NCI-H446 (cell line): ENCODE results near the gene TAGLN2.
A peak's percentile ranks its signal among the peaks of the same experiment; 100 is the strongest.
"Not testable (repeated sequence)": the region's sequence is repeated elsewhere in the genome, so short reads cannot be mapped to it uniquely, and the experiment has no call there.

Experiments used
- DNase-seq, 2 experiments: peaks; one replicate each; lab custom pipeline; 2025; lab: John Stamatoyannopoulos, UW

The TAGLN2 gene

DNA sequence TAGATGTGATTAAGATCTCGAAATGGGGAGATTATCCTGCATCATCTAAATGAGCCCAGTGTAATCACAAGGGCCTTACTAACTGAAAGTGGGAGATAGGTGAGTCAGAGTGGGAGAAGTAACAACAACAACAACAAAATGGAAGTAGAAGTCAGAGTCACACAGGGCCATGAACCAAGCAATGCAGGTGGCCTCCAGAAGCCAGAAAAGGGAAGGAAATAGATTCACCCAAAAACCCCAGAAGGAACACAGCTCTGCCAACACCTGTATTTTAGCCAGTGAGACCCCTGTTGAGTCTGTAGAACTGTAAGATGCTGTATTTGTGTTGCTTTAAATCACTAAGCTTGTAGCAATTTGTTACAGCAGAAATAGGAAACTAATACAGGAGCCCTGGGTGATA is 4.1 kb downstream of the TAGLN2 start:
- no peak for DNase-seq

DNA sequence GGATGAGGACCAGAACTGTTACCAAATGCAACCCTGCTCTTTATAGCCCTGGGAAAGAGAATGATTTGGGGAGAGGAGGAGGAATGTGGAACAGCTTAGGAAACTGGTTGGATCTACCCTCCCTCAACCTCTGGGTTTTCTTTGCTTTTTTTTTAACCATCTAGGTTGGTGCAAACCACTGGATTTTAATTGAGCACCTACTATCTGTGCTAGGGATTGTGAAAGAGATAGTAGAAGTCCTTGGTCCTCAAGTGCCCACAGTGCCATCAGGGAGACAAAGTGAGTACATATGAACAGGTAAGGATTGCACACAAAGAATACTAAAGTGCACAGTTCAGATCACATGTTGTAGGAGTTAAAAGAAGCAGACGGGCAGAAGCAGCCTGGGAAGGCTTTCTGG is 4.7 kb downstream of the TAGLN2 start:
- no peak for DNase-seq

DNA sequence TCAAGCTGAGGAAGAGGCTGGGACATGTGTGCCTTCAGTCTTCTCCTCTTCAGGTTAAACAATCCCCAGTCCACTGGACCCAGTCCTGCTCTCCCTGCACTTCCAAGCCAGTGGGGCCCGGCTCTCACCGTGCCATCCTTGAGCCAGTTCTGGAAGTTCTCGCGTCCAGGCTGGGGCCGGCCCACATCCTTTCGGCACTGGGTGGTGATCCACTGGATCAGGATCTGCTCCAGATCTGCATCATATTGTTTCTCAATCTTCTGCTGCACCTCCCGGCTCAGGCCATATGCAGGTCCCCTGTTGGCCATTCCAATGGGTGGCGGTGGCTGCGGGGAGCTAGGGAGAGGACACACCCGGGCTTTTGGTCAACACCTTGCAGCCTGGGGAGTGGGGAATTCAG is 5.1 kb downstream of the TAGLN2 start:
- DNase-seq = no peak

DNA sequence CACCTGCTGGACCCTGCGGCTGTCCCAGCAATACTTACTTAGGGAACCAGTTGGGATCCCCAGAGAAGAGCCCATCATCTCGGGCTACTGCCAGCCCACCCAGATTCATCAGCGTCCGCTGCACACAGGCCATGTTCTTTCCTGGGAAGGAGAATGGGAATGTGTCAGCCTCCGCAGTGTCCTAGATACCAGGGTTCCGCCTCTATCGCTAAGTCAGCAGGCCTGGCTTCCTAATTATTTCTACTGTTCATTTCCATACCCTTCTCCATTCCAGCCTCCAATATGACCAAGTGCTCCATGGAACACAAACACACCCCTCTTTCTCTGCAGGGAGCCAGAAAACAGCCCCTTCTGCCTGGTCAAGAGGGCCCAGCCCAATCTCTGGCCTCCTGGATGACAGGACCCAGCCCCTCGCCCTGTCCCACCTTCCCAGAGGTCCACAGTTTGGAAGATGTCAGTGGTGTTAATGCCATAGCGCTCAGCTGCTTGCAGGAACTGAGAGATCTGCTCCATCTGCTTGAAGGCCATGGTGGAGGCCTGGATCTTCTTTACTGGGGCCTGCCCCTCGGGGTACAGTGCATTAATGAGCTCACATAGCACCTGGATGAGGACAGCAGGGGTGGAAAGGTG is 6.0 kb downstream of the TAGLN2 start:
- DNase-seq = no peak

DNA sequence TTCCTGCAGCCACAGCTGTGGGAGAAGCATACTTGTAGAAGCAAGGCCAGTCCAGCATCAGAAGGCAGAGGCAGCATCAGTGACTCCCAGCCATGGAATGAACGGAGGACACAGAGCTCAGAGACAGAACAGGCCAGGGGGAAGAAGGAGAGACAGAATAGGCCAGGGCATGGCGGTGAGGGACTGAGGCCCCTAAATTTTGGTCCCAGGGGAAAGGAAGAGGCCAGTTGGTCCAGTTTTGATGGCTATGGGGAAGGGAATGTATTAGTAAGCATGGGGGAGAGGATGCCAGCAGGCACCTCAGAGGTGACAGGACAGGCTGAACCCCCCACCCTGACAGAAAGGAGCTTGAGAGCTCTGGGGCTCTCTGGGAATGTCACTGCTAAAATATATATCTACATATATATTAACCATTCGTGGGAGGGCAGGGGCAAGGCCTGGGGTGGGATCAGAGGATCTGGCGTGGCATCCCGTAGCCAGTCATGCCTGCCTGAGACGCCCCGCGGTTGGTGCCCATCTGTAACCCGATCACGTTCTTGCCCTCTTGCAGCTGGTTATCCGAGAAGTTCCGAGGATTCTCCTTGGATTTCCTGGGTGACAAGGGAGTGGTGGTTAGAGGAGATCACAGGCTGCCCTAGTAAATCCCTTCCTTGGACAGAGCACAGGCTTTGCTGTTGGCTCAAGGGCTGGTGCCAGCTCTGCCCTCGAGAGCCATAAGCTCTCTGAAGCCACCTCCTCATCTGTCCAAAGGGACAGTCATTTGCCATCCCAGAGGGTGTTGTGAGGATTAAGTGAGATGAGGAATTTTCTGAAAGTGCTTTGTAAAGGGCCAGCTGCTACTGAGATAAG is 6.7 kb downstream of the TAGLN2 start:
- no peak for DNase-seq

DNA sequence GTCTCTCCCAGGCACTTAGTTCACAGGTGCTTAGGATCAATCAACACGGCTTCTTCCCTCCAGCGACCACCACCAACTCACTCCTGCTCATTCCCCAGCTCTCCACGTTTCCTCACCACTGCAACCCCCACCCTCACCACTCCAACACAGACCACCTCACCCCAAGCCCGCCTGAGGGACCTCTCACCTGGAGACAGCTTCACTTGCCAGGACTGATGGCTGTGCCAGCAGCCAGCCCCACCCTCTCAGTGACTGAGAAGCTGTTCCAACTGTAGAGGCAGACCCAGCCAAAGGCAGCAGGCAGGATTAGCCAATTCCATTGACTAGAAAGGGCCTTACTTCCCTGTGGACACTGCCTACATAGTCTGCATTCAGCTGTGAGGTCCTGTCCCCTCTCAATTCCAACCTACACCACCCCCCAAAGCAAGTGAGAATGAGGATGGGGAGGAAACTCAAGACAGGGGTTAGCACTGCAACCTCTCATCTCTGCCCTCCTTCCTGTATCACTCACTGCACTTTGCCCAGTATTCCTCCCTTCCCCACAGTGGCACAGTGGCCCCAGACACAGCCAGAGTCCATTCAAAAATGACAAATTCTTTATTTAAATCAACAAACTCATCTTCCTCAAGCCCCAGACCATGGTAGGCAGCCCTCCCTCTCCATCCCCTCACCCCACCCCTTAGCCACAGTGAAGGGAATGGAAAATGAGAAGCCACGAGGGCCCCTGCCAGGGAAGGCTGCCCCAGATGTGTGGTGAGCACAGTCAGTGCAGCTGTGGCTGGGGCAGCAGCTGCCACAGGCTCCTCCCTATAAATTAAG is 7.6 kb downstream of the TAGLN2 start:
- no peak for DNase-seq

DNA sequence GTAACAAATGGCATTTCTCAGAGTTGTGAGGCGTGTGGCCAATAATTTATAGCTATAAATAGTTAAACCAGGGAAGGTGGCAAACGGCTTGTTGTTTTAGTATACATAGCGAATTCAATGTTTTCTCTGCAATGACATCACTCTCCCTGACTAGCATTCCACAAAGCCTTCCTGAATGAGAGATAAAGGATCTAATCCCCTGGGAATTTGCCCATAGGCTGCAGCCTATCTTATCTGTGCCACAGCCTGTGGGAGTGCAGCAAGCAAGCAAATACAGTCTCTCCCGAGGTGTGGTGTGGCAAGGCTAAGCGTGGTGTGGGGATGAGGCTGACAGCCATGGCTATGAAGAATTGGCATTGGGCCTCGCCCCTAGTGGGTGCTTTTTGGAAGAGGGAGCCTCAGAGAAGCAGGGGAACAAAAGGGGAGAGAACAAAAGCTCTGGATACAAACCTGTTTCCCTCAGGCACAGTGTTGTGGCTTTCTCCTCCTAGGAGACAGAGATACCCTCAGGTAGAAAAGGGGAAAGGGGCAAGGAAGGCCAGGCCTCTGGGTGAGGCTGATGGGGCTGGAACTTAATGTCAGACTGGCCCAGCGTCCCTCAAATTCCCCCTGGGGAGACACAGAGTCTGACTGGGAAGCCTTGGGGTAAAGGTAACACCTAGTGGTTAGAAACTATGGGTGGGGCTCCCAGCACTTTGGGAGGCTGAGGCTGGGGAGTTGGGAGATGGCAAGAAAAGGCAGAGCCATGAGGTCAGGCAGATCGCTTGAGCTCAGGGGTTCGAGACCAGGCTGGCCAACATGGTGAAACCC is 8.9 kb downstream of the TAGLN2 start:
- peak in 1 of 2 experiments; percentile 23 for DNase-seq

DNA sequence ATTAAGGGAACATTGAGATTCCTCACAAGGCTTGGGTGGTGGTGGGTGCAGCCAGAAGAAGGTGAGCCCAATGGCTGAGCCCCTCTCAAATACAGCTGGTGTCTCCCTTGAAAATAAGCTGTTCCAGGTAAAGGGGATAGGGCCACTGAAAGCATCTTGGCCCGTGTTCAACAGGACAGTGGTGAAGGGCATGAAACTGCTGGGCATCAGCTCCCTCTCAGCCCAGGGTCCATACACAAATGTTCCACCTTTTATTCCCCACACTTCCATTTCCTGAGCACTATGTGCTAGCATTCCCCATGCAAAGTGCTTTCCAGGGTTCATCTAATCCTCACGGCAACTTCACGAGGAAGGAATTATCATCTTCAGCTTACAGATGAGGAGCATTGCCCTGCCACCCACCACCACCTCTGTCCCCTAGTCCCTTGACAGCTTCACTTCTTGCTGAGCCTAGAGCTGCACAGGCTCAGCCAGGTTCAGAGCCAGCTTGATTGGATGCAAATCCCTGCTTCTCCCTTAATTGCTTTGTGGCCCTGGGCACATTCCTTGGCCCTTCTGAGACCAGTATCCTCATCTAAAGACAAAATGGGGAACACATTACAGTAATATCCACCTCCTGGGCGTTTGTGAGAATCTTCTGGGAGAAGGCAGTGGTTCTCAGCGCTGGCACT is 9.6 kb downstream of the TAGLN2 start:
- DNase-seq = no peak

DNA sequence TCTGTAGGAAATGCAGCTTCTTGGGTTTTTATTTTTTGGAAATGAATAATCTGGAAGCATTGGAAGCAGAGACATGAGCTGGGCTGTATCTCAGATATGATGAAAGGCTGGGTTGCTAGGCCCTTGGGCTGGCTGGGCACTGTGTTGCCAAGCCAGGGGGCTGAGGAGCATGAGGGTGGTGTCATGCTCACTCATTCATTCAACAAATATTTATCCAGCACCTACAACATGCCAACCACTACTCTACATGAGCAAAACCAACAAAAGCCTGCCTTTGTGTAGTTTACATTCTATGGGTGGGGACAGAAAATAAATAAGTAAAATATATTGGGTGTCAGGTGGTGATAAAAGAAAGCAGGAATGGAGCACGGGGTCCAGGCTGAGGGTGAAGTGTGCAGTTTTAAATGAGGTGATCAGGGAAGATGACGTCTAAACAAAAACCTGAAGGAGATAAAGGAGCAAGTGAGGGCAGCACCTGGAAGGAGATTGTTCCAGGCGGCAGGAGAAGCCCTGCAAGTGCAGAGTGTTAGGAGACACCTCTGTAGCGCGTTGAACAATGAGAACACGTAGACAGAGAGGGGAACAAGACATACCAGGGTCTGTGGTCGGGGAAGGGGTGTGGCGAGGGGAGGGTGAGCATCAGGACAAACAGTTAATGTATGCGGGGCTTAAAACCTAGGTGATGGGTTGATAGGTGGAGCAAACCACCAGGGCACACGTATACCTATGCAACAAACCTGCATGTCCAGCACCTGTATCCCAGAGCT is 10.9 kb downstream of the TAGLN2 start:
- no peak for DNase-seq

DNA sequence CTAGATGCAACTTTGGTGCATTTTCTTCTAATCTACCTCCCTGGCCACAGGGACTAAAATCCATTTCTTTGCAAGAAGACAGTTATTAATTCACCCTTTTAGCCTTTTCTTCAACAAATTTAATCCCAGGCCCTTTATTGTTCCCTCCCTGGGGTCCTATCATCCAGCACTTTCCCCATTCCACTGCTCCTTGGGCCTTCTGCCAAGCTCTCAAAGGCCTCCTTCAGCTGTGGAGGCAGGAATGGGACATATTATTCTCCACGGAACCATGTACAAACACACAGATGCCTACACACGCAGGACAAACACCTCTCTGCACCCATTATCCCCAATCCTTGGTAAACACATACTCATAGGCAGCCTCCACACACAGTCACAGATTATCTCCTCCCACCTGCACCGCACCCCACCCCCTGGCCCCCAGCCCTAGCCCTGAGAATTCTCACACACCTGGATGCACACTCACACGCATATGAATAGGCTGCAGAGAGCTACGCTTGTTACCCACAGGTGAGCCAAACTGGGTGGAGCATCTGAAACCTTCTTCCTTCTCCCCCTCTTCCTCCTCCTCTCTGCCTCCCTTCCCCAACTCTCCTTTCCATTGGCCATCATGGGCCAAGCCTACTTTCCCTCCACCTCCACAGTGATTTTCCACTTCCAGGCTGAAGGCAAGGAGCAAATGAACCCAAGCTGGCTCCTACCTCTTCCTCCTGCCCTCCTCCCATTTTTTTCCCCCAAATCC is 11.7 kb downstream of the TAGLN2 start:
- no peak for DNase-seq

DNA sequence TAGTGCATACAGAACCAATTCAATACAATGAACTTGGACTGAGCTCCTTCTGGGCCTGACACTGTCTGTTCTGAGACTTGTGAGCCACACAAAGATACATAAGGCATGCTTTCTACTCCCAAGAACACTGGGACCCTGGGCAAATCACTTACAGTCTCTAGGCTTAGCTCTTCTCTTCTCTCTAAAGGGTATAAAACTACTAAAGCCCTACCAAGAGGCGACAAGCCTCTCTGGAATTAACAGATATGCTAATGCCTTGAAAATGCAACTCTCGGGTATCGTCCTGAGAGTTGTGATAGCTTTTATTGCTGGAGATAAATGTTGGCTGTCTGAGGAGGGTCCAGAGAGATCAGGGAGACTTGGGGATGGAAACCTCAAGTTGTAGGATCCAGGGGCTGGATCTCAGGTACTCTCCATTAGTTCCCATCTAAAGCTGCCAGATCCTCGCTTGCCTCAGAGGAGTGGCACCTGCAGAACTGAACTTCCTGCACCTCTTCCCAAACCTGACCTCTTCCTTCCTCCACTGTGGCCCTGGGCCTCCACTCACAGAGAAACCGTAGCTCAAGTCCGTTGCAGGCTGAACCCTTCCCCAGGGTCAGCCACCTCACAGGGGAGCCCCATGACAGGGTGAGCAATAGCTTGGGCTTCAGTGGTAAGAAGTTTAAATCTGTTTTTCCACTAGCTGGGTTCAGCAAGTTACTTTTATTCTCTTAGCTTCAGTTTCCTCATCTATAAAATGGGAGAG is 13.8 kb downstream of the TAGLN2 start:
- no peak for DNase-seq

DNA sequence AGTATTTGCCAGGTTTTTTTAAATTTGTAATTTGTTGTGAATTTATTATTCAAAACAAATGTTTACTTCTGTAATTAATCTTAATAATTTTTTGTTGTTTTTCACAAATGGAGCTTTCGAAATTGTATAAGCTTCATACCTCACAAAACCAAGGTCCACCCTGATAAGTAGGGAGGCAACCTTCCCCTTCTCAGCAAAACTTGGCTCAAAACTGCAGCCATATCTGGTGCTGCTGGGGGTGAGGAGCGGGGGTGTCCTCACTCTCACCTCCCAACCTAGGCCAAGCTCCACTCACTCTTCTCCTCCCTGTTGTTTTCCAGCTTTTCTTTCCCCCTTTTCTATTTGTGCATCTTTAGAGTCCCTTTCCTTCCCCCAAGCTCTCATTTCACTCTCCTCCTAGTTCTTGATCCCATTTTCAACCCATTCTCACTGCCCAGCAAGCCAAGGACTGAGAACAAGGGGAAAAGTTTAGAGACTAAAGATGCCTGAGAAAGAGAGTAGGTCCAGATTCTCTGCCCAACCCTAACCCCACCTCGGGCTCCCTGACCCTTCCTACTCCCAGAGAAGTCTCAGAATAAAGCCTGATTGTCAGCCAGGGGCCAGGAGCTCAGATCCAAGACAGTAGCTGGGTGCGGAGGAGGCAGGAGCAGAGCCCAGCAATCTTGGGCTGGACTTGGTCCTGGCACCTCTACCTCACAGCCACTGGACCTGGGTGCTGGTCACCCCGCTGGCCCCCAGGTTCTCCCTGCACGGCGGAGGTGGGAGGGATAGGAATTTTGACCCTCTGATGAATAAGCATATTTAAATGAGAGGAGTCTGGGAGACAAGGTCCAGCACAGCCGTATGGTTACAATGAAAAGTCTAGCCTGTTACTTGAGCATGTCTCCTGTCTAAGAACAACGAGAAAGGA is 17.0 kb downstream of the TAGLN2 start:
- DNase-seq = no peak

DNA sequence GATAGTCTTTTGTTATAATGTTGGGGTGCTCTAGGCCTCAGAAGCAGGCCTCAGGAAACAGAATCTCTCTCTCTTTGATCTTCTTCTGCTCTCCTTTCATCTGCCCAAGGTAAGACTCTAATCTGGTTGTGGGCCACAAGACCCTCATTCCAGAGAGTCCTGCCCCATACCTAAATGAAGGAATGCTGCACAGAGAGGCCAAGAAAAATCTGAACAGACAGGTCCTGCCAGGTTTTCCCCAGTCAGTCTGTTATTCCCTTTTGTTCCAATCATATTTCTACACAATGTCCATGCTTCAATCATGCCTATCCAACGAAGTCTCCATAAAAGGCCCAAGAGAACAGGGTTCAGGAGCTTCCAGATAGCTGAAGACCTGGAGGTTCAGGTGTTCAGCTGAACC is 18.3 kb downstream of the TAGLN2 start:
- no peak for DNase-seq

DNA sequence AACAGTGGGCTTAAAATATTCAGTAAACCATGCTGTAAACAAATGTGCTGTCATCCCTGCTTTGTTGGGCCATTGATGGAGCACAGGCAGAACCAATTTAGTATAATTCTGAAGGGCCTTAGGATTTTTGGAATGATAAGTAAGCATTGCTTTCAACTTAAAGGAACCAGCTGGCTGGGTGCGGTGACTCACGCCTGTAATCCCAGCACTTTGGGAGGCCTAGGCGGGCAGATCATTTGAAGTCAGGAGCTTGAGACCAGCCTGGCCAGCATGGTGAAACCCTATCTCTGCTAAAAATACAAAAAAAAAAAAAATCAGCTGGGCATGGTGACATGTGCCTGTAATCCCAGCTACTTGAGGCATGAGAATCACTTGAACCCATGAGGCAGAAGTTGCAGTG is 21.3 kb downstream of the TAGLN2 start:
- not testable (repeated sequence) for DNase-seq

DNA sequence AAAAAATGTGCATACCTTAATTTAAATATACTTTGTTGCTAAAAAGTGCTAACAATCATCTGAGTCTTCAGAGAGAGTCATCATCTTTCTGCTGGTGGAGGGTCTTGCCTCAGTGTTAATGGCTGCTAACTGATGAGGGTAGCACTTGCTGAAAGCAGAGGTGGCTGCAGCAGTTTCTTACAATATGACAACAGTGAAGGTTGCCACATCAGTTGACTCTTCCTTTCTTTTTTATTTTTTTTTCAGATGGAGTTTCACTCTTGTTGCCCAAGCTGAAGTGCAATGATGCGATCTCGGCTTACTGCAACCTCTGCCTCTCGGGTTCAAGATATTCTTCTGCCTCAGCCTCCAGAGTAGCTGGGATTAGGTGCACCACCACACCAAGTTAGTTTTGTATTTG is 22.8 kb downstream of the TAGLN2 start:
- DNase-seq = no peak

DNA sequence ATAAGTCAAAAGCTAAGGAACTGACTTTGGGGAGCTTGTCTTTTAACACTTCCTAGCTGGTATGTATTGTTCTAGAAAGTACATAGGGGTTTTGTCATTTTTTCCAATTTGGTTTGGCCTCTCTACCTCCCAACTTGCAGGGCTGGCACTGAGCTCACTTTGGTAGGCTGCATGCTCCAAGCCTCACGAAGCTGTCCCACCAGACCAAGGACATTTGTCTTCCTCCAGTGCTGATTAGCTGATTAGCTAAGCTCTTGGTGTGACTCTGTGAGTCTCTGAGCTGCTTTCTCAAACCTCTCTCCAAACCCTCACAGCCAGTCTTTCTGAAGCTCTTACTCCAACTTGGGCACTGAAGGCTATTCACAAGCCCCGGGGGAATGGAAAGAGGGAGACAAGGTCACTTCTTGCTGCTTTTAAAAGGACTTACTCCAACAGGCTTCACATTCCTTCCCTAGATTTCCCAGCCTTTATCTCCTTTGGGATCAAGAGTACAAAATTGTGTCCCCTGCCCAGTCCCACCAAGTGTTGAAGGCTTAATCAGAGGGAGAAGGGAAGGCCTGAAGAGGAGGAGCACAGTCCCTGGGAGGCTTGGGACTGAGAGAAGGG is 24.4 kb downstream of the TAGLN2 start:
- DNase-seq = no peak

DNA sequence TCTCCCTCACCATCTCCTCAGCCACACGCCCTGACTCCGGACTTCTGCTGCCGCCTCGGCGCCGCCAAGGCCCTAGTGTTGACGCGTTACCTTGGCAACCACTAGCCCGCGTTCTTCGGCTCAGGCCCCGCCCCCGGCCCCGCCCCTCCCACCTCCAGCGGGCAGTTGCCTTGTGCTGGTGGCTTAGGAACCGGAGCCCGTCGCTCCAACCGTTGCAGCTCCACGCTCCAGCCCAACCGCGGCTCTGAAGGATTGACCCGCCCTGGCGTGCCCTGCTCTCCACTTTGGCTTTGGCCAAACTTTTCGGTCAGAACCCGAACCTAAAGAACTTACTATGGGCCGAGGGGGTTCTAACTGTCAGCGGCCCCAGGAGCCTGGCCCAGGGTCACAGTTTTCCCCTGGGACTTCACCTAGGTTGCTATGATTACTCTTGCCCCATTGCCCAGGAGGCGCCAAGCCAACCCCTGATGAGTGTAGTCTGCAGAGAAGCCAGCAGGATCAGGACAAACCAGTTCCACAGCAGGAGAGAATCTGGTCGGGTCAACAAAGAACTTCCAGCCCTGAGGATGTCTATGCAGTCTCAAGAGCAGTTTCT is 25.1 kb downstream of the TAGLN2 start, which contains the start of gene CFAP45:
Gene CFAP45, minus strand, starts transcription at position 80 of the 595 bp plus-strand sequence. Its CDS starts 67 bp downstream, at position 13.
- DNase-seq = peak in 1 of 2 experiments; percentile 37
